ENCODE measurements around the gene DLGAP1. TPM values are rescaled to one million over a fixed set of nuclear protein-coding genes. Genes with fewer than 3 reads are reported as not detected.
A peak's percentile ranks its signal among the peaks of the same experiment; 100 is the strongest.
"Not testable (repeated sequence)": the region's sequence is repeated elsewhere in the genome, so short reads cannot be mapped to it uniquely, and the experiment has no call there.

The DLGAP1 gene
- total RNA-seq, 4 donors from 2014 or later, result 1.2 to 1.4 (median 1.4) TPM

GRCh38 chr18:3704556-3705344 is 750.4 kb downstream of the DLGAP1 start:
- Histone ChIP-seq H3K4me3 (no peak overlapping the region), H3K4me1 (peaks cover 0 to 11% (median 10%) of the 10 kb centered on the region in 4 donors), H3K27ac (replicated peaks in 1 of 4) (no peak overlapping the region), H3K9me3 (no peaks in the 10 kb centered on the region), H3K36me3 (no peaks in the 10 kb centered on the region), H3K27me3 (no peaks in the 10 kb centered on the region)
- whole genome bisulfite sequencing, result 82% methylated on average over 3 of the region's 3 CpGs
- no peak for TF ChIP-seq CTCF (IDR thresholded peaks at IDR 0.05)
- TF ChIP-seq POLR2A (IDR thresholded peaks at IDR 0.05; ENCODE audit: low read depth), result no peak
- TF ChIP-seq EP300 (IDR thresholded peaks at IDR 0.05), result no peak
- no peak for DNase-seq (ENCODE audit: extremely low spot score)
- intact Hi-C loops (cut with DNase I), result loop anchor here (10.0 kb wide), 1 partner anchor 170 kb away; no protein-coding TSS in a partner anchor

- H3K9me3 ChIP-seq, result no peaks in the 10 kb centered on the region
- intact Hi-C loops (cut with DNase I), result loop anchor here (10.0 kb wide), 1 partner anchor 171 kb away; no protein-coding TSS in a partner anchor
- DNase-seq (ENCODE audit: extremely low spot score), result no peak
- no peaks in the 10 kb centered on the region for H3K36me3 ChIP-seq
- WGBS, result 9% methylated on average over 7 of the region's 7 CpGs
- no peak overlapping the region for H3K27ac ChIP-seq (replicated peaks in 1 of 4)
- H3K27me3 ChIP-seq, result no peaks in the 10 kb centered on the region
- peaks cover 0 to 11% (median 10%) of the 10 kb centered on the region in 4 donors for H3K4me1 ChIP-seq
- TF ChIP-seq POLR2AphosphoS5 (IDR thresholded peaks at IDR 0.05) (no peak), CTCF (IDR thresholded peaks at IDR 0.05) (peak; percentile 60 to 75 (median 61)), POLR2A (IDR thresholded peaks at IDR 0.05; ENCODE audit: low read depth) (no peak), EP300 (IDR thresholded peaks at IDR 0.05) (no peak)
- H3K4me3 ChIP-seq, result peak overlapping the region in 2 of 4 donors; percentile 12 to 19
Measured at GRCh38 chr18:3703732-3704176, 751.4 kb downstream of the DLGAP1 start.

GRCh38 chr18:3699707-3700567 is 755.2 kb downstream of the DLGAP1 start:
- H3K27me3 ChIP-seq, H3K9me3 ChIP-seq, H3K36me3 ChIP-seq, H3K4me3 ChIP-seq: not testable (repeated sequence)
- peaks cover 0 to 11% (median 10%) of the 10 kb centered on the region in 4 donors for H3K4me1 ChIP-seq
- WGBS, result 79% methylated on average over 9 of the region's 16 CpGs
- H3K27ac ChIP-seq (replicated peaks in 1 of 4), result peak overlapping the region in 2 of 4 donors; percentile 45
- intact Hi-C loops (cut with DNase I), result loop anchor here (10.0 kb wide), 1 partner anchor 175 kb away; no protein-coding TSS in a partner anchor
- peak; percentile 78 for DNase-seq (ENCODE audit: extremely low spot score)

- 84% methylated on average over 4 of the region's 5 CpGs for WGBS
- H3K27ac ChIP-seq (replicated peaks in 1 of 4); H3K4me1 ChIP-seq; H3K36me3 ChIP-seq; H3K9me3 ChIP-seq; H3K4me3 ChIP-seq; intact Hi-C loops (cut with DNase I); H3K27me3 ChIP-seq; DNase-seq (ENCODE audit: extremely low spot score): not testable (repeated sequence)
Measured at GRCh38 chr18:3694030-3694778, 760.9 kb downstream of the DLGAP1 start.

GRCh38 chr18:3693410-3693809 is 761.7 kb downstream of the DLGAP1 start:
- Histone ChIP-seq H3K27ac (replicated peaks in 1 of 4) (no peak overlapping the region), H3K9me3 (no peaks in the 10 kb centered on the region), H3K36me3 (no peaks in the 10 kb centered on the region), H3K27me3 (no peaks in the 10 kb centered on the region), H3K4me3 (no peak overlapping the region), H3K4me1 (no peaks in the 10 kb centered on the region)
- intact Hi-C loops (cut with DNase I), result no loop called here
- no peak for DNase-seq (ENCODE audit: extremely low spot score)
- TF ChIP-seq EP300 (IDR thresholded peaks at IDR 0.05) (no peak), POLR2AphosphoS5 (IDR thresholded peaks at IDR 0.05) (no peak), CTCF (IDR thresholded peaks at IDR 0.05) (no peak), POLR2A (IDR thresholded peaks at IDR 0.05; ENCODE audit: low read depth) (no peak)
- WGBS, result 63% methylated on average over 2 of the region's 2 CpGs
